H54 (cell line): ENCODE results near the gene COL25A1.
"Not testable (repeated sequence)": the region's sequence is repeated elsewhere in the genome, so short reads cannot be mapped to it uniquely, and the experiment has no call there.

Experiments used
- DNase-seq: peaks from one replicate; pipeline ENCODE4 v3.0.0; 2011; ENCODE audit warnings: low spot score, mixed read lengths; ENCODE audit not compliant: insufficient read length
- FAIRE-seq: peaks from 3 replicates; lab custom pipeline; 2011; peaks lifted over from hg19 to GRCh38; lab: Jason Lieb, UNC
- POLR2A ChIP-seq: IDR thresholded peaks from 2 replicates; pipeline ENCODE4 v1.6.1; 2011; ENCODE audit warnings: low read depth, mild to moderate bottlenecking, low read length

Gene COL25A1

DNA sequence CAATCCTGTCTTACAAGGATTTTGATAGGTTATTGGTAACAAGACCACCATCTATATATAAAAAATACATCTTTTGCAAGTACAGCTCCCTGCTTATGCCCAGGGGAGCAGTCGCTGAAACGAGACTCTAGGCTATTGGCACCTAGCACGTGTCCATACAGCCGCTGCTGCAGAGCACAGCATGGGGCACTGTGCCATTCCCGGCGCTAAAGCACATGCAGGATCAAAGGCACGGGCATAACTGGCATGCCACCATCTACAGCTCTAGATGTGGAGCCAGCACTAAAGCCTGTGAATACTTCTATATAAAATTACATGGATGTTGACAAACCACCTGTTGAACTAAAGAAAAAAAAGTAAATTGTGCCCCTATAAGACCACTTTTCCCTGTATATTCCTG, 144.8 kb downstream of the COL25A1 start:
- FAIRE-seq = no peak
- TF ChIP-seq POLR2A = no peak
- no peak for DNase-seq

DNA sequence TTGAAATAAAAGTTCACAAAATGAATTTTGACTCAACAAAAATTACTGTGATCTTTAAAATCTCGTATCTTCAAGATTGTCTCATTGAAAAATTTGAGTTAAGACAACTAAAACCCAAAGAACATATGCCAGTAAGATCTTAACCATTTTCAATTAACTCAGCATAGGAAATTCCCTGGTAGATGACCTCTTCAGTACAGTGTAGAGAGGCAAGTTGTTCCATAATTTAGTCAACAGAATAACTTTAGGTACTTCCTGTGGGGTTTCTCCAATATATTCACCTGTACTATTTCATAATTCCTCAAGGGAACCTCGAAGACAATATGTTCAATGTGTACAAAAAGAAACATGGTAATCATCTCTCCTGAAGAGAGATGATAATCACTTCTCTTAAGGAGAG, 145.3 kb downstream of the COL25A1 start:
- TF ChIP-seq POLR2A = no peak
- DNase-seq (no peak), FAIRE-seq (no peak)

DNA sequence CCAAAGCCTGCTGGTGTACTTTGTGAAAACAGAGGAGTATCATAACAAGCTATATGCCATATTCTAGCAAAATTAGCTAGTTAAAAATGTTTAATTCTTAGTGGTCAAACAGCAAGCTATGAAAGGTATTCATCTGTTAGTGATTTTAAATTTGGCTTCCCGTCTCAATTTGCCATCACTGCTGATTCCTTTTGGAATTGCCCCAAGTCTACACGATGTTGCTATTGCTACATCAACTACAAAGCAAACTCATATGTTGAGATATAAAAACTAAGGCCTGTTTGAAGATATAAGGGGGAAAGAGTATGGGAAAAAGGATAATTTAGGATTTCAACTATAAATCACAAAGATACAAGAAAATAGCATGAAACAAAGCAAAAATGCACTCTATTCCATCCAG, 146.1 kb downstream of the COL25A1 start:
- no peak for TF ChIP-seq POLR2A
- DNase-seq (no peak), FAIRE-seq (no peak)

DNA sequence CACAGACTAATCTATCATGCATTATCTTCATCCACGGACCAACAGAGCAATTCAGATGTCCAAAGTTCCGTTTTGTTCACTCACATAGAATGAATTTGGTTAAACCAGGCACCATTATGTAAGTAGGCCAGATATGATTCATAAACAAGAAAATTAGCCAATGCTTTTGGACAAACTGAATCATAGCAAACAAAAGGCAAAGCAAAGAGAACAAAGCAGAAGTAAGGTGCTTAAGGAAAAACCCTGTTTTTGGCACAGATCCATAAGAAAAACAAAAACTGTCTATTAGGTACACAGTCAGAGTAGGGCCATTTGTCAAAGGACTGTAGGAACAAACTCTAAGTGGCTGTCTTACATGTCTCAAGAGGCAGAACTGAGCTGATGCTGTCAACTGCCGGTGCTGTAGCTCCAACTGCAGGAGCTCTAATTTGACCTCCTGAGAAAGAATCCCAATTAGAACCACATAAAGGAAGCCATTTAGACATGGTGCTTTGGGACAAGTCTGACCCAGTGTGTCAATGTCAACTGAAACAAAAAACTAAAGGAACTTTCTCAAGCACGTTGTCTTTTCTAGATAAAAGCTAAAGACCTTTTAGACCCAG, 146.7 kb downstream of the COL25A1 start:
- DNase-seq = no peak
- no peak for FAIRE-seq
- TF ChIP-seq POLR2A = no peak

DNA sequence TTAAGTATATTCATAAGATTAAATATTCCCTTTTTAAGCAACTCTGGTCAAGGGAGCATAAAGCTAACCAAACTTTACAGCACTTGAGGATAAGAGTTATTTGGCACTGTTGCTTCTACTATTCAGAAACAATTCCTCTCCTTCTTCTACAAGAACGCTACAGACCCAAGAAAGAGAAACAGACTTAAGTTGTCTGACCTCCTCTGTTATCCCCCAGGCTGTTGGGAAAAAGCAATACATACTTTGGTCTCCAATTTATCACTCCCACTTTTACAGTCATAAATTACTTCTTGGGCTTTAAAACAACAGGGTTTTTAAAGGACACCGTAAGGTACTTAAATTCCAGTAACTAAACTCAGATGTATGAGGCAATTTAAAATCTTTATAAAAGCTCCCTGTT, 147.4 kb downstream of the COL25A1 start:
- TF ChIP-seq POLR2A = no peak
- DNase-seq = no peak
- no peak for FAIRE-seq

DNA sequence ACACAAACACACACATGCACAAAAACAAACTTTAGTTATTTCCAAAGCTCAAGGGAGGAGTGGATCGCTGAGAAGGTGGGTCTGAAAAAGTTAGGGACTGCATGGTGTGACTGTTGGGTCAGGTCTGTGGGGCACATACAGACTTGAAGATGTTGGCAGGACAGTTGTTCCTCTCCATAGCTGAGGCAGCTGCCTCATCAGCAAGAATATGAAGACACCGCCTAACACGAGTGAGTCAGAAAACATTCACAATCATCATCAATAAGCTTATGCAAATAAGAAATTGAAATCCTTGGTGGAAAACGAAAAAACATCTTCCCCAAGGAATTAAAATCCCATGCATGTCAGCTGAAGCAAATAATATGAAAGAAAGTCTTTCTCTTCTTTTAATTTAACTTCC, 148.0 kb downstream of the COL25A1 start:
- no peak for FAIRE-seq
- no peak for DNase-seq
- no peak for TF ChIP-seq POLR2A

DNA sequence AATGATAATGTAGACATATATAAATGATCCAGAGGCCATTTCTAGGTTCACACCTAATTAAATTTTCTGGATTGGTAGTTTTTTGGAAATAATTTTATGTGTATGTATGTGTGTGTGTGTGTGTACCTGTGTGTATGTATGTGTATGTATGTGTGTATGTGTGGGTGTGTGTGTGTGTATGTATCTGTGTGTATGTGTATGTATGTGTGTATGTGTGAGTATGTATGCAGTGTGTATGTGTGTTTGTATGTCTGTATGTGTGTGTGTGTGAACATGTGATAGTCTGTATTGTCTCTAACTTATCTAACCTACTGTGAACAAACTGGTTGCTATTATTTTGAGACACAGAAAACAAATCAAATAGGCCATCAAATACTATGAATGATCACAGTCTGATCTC, 152.6 kb downstream of the COL25A1 start:
- DNase-seq (no peak), FAIRE-seq (no peak)
- no peak for TF ChIP-seq POLR2A

DNA sequence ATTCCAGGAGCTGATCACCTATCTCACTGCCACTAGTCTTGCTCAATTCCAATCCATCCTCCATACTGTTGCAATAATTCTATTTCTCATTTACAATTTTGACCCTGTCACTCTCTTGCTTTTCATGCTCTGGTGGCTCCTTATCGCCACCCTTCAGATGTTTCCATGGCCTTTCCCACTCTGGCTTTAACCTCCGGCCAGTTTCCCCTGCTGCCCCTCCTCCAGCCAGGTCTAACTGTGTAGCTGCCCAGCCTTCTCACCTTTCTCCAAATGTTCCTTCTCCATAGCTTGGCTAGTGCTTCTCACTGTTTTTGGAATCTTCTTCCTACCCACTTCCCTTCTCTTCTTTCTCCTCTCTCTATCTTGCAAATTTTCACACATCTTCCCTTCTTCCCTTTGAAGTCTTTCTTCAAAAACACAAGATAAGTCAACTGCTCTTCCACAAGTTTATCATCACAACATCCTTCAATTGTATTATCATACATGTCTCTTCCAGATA, 153.8 kb downstream of the COL25A1 start:
- FAIRE-seq (no peak), DNase-seq (no peak)
- TF ChIP-seq POLR2A = no peak

DNA sequence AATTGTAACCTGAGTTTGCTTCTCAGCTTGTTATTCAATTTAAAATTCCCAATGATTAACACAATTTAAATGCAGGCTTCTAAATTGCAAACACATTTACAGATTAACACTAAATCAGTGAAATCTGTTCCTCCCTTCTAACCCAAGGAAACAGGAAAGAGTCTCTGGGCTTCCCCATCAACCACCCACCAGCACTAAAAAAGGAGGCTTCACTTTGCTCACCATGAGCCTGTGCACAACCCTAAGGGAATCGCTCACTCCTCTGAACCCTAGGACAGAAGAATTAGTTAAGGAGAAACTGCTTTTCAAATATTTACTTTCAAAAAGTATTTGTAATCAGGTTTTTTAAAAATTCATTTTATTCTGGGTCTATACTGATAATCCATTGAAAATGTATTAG, 155.3 kb downstream of the COL25A1 start:
- no peak for DNase-seq
- no peak for FAIRE-seq
- no peak for TF ChIP-seq POLR2A

DNA sequence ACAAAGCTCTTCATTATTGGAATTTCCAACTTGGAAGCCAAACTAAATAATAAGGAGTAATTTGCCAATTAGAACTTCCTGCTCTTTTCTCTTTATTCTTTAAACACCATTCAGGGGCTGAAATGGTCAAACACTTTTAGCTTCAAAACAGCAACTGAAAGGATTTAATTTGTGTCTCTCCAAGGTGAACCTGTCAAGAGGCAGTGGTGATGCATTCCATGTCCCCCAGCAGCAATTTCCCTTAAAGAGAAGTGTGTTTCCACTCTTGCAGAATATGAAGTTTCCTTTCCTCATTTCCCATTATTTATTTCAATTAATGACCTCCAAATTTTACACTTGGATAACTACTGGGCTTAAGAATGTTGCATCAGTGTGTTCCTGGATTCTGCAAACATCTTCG, 156.0 kb downstream of the COL25A1 start:
- no peak for TF ChIP-seq POLR2A
- FAIRE-seq (no peak), DNase-seq (no peak)

DNA sequence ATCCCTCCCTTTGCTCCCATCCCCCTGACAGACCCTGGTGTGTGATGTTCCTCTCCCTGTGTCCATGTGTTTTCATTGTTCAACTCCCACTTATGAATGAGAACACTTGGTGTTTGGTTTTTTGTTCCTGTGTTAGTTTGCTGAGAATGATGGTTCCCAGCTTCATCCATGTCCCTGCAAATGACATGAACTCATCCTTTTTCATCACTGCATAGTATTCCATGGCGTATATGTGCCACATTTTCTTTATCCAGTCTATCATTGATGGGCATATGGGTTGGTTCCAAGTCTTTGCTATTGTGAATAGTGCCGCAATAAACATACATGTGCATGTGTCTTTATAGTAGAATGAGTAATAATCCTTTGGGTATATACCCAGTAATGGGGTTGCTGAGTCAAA, 164.3 kb downstream of the COL25A1 start:
- FAIRE-seq, DNase-seq: not testable (repeated sequence)

DNA sequence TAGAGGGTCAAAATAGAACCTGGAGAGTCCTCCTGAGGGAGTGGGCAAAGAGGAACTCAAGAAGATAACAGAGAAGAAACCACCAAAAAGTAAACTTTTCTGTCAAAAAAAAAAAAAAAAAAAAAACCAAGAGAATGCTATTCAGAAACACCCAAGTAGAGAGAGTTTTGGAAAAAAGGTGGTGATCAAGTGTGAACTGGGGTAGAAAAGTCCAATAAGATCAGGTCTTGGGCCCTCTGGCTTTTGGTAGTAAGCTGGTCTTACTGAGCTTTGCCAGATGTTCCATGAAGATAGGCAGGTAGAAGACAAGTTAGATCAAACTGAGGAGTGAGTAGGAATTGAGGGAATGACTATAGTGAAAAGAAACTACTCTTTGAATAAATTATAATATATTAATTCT, 167.5 kb downstream of the COL25A1 start:
- FAIRE-seq = no peak
- TF ChIP-seq POLR2A = no peak
- no peak for DNase-seq

DNA sequence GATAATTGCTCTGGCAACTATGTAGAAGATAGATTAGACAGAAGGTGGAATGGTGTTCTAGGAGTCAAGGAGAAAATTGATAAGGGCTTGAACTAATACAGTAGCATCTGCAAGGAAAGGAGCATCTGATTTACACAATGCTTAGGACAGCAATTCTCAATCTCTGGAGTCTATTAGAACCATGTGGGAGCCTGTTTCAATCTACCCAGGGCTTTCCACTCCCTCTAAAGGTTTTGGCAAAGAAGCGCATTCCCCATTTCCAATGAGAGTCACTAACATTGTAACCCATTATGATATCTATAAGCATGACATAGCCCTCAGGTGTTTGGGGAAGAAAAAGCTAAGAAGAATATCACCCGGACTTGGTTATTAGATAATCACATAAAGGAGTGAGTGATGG, 168.2 kb downstream of the COL25A1 start:
- DNase-seq = no peak
- no peak for TF ChIP-seq POLR2A
- FAIRE-seq = no peak

DNA sequence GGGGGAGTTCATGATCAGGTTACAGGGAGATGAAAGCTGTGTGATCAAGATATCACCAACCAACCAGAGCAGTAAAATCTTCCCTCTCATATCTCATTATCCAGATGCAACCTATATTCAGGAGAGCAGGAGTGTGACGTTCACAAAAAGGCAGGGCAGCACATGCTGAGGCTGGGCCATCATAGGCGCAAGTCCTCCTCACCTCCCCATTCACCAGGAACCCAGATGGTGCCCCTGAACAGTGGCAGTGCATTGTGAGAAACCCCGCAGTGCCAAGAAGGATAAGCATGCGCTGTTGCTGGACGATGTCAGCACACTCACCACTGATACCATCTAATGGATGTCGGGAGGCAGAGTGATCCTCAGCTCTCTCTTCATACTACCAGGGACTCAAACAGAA, 170.9 kb downstream of the COL25A1 start:
- TF ChIP-seq POLR2A = no peak
- DNase-seq = no peak
- no peak for FAIRE-seq

DNA sequence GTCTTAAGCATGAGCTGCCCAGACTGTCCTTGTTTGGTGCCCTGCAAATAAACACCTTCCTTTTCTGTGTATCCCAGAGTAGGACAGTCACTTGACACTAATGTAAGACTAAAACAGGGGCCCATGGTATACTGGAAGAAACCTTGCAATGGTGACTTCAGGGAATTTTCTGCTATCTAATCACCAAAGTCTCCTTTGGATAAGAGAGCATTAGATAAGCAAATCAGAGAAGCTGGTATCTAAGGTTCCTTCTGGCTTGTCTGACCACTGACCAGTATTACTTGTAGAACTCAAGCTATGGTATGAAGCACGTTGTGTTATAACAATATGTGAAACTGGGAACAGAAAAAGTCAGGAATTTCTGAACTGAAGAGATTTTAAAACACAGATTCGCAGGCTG, 173.9 kb downstream of the COL25A1 start:
- FAIRE-seq (no peak), DNase-seq (no peak)
- TF ChIP-seq POLR2A = no peak
